ENCODE results near the gene INTS1.

GRCh38 chr7:1486571-1486970 is 17.6 kb downstream of the INTS1 start:
- no peak for TF ChIP-seq ZBTB43 (CRISPR knock-in tag; IDR thresholded peaks at IDR 0.05)
- TF ChIP-seq PREB (CRISPR knock-in tag; IDR thresholded peaks at IDR 0.05; ENCODE audit: borderline replicate concordance), result no peak
- TF ChIP-seq ERG (CRISPR knock-in tag; IDR thresholded peaks at IDR 0.05), result no peak
- no peak for TF ChIP-seq CTCF (IDR thresholded peaks at IDR 0.05)
- TF ChIP-seq ZNF219 (CRISPR knock-in tag; IDR thresholded peaks at IDR 0.05; ENCODE audit: borderline replicate concordance), result no peak
- no peak for TF ChIP-seq MAX (CRISPR knock-in tag; IDR thresholded peaks at IDR 0.05)
